Right lobe of liver (tissue), 4 donors: Measurements from ENCODE around the gene SPTBN1.

Experiments used
- POLR2A ChIP-seq: fragments of 450-650 bp; IDR thresholded peaks from one replicate; pipeline ENCODE4 v1.6.1; 2017; ENCODE audit warnings: antibody characterized with exemption, mild to moderate bottlenecking
- TF ChIP-seq, protein P1 (sequence below), 4 donors: fragments of 200-600 bp in 3 of 4; fragments of 450-650 bp in 1 of 4; IDR thresholded peaks; one replicate each; pipeline versions ENCODE4 v1.5.1 to v1.8.0; 2016 to 2022; ENCODE audit warnings: antibody characterized with exemption in 4 of 4, mild to moderate bottlenecking in 2 of 4
- donor health status: DM: no; HTN: no; CAD: no.
- donor health status: DM: no; HTN: no; CAD: no.
- donor health status: DM: no; HTN: yes; CAD: no.

DNA sequence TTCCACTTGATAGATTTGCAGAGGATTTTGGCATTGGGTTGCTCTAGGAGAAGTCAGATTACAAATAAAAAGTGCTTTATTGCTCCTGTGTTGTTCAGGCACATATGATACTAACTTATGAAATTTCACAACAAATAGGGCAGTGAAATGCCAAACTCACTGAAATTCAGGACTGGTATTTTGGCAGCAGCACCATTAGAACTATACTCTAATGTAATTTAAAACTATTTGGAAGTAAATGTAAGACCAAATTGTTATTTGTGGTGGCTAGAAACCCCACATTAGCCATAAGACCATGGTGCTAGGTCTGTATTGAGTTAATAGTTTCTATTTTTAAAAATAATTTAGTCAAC is 57.2 kb downstream of the SPTBN1 start:
- TF ChIP-seq, protein P1, sequence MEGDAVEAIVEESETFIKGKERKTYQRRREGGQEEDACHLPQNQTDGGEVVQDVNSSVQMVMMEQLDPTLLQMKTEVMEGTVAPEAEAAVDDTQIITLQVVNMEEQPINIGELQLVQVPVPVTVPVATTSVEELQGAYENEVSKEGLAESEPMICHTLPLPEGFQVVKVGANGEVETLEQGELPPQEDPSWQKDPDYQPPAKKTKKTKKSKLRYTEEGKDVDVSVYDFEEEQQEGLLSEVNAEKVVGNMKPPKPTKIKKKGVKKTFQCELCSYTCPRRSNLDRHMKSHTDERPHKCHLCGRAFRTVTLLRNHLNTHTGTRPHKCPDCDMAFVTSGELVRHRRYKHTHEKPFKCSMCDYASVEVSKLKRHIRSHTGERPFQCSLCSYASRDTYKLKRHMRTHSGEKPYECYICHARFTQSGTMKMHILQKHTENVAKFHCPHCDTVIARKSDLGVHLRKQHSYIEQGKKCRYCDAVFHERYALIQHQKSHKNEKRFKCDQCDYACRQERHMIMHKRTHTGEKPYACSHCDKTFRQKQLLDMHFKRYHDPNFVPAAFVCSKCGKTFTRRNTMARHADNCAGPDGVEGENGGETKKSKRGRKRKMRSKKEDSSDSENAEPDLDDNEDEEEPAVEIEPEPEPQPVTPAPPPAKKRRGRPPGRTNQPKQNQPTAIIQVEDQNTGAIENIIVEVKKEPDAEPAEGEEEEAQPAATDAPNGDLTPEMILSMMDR (IDR thresholded peaks at IDR 0.05) = no peak
- no peak for TF ChIP-seq POLR2A
